GM12873 (cell line): Measurements from ENCODE around the gene CFAP99.

Source experiments
- CTCF ChIP-seq: IDR thresholded peaks from 2 replicates; pipeline ENCODE4 v1.5.1; 2012; ENCODE audit warnings: low read depth, mild to moderate bottlenecking, moderate library complexity, low read length, control low read depth; ENCODE audit not compliant: insufficient read depth; ENCODE audit errors: missing control alignments

The CFAP99 gene

GRCh38 chr4:2461246-2461960, 42.6 kb downstream of the CFAP99 start:
- TF ChIP-seq CTCF: no peak

DNA sequence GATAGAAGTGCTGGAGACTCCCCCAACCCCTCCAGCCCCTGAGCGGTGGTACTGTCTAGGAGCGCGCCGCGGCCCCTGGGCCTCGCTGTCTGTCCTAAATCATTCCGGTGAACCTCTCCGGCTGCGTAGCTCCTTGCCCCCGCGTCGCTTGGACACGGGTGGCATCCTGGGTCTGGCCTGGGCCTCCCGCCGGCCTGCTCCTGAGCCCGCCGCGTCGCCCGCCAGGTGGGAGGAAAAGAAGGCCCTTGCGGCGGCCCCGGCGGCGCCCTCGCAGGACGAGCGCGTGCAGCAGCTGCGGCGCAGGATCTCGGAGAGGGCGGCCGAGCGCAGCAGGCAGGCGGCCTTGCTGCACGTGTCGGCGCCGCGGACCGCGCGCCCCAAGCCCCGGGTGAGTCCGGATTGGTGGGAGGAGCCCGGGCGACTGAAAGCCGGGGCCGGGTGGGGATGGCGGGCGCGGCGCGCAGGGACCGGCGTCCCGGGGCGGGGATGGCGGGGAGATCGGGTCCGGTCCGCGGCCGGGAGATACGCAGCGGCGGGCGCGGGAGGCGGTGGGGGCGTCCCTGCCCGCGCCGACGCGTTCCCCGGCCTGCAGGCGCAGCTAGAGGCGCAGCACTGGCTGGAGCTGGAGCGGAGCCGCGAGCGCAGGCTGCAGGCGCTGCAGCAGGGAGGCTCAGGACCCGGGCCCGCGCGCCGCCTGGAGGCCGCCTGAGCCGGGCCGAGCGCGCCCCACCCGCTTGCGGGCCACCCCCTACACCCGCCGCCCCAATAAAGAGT, 43.6 kb downstream of the CFAP99 start:
- peak; percentile 50 for TF ChIP-seq CTCF

GRCh38 chr4:2462992-2463762, 44.4 kb downstream of the CFAP99 start:
- no peak for TF ChIP-seq CTCF

- no peak for TF ChIP-seq CTCF
These were observed 46.3 kb downstream of the CFAP99 start for GRCh38 chr4:2465032-2465431.

DNA sequence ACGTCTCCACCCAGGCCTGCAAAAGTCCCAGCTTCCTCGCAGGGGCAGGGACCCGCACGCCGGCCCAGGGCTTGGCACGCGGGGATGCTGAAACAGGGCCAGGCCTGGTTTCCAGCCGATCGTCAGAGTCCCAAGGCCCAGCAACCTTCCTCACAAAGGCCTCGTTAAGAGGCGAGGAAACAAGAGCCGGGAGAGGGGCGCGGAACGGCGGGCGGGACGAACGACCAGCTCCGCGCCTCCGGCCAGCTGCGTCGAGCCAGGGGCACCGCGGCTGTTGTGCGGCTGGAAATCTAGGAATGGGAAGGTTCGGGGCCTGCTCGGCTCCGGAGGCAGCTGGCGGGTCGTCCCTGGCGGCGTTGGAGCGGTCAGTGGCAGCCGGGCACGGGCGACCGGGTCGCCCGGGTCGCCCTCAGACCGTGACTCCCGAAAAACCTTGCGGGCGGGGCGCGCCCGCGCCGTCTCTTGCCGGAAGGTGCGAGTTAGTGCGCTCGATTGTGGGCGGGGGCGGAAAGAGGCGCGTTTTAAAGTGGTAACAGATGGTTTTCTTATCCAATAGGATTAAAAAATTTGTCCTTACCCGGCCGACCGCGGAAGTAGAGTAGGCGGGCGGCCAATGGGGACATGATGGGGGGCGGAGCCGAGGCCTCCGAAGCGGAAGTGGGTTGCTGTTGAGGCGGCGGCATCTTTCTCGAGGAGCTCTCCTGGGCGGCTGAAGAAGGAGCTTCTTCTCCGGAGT, 49.9 kb downstream of the CFAP99 start, which contains the start of gene RNF4:
RNF4 (plus strand) TSS at position 651 of the 736 bp plus-strand sequence. CDS start 21,388 bp downstream, outside the sequence.
- no peak for TF ChIP-seq CTCF

DNA sequence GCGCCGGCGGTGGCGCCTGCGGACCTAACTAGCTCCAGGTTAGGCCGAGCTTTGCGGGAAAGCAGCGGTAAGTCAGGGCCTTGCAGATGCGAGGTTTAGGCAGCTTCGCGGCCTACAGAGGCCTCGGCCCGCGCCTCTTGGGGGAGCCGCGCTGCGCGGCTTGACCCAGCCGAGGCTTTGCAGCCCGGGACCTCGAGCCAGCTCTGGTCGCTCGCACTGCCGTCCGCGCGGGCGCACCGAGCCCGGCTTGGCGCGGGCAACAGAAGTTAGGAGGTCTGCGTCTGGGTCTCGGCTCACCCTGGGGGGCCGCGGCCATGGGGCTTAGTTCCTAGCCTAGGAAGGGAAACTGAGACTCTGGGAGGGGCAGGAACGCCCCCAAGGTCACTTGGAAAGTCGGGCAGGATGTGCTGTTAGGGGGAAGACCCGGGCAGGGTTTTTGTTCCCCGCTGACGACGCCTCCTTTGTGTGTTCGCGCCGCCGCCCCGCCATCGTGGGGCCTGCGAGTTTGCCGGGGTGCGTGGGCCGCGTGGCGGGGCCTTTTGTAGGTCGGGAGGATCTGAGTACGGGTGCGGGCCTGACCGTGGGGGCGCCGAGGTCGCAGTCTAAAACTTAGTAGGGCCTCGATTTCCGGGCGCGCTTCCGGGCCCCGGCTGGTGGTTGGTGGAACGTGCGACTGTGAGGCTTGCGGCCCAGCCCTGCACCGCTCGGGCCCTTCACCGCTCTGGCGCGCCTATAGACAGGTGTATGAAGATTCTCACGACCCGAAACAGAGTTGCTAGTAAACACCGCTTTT, 50.6 kb downstream of the CFAP99 start:
- no peak for TF ChIP-seq CTCF
